ENCODE data around the gene JAKMIP1. TPM values are rescaled to one million over a fixed set of nuclear protein-coding genes. Genes with fewer than 3 reads are reported as not detected.

JAKMIP1 gene
- total RNA-seq, 1 experiment from 2014 or later: not detected

DNA sequence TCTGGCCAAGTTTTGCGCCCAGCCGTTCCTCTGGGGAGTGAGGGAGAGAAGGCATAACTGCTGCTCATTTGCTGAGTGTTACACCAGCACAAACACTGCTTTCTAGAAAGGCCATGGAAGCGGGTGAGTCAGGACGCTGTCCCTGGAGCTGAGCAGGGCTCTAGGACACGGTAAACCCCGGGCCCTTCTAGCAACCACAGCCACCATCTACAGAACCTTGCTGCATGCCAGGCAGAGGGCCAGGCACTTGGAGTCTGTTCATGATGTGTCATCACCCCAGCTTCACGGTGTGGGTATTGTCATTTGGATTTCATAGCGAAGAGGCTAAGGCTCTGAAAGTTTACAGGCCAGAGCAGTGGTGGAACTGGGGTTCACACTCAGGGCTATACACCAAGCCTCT is 150.4 kb downstream of the JAKMIP1 start:
- POLR2A ChIA-PET: no interaction called here
- Histone ChIP-seq H3K36me3 (ENCODE audit: control insufficient read depth, insufficient read depth, low read length) (no peaks in the 10 kb centered on the region), H3K9me3 (no peaks in the 10 kb centered on the region), H3K27me3 (replicated peaks; ENCODE audit: control insufficient read depth, insufficient read depth, low read length) (no peaks in the 10 kb centered on the region), H3K4me3 (ENCODE audit: low read depth, low read length) (no peak overlapping the region), H3K4me1 (no peaks in the 10 kb centered on the region)
- Mint-ChIP-seq H3K36me3 (ENCODE audit: insufficient read depth, unreplicated experiment) (no peaks in the 10 kb centered on the region), H3K27me3 (ENCODE audit: insufficient read depth, unreplicated experiment) (peaks cover 20% of the 10 kb centered on the region), H3K4me3 (ENCODE audit: unreplicated experiment) (no peak overlapping the region), H3K9me3 (ENCODE audit: unreplicated experiment) (no peaks in the 10 kb centered on the region), H3K4me1 (ENCODE audit: low read depth, unreplicated experiment) (no peaks in the 10 kb centered on the region), H3K27ac (ENCODE audit: unreplicated experiment) (no peak overlapping the region)
- intact Hi-C loops (cut with micrococcal nuclease; ENCODE audit: unreplicated experiment): no loop called here
- TF ChIP-seq, protein P1, sequence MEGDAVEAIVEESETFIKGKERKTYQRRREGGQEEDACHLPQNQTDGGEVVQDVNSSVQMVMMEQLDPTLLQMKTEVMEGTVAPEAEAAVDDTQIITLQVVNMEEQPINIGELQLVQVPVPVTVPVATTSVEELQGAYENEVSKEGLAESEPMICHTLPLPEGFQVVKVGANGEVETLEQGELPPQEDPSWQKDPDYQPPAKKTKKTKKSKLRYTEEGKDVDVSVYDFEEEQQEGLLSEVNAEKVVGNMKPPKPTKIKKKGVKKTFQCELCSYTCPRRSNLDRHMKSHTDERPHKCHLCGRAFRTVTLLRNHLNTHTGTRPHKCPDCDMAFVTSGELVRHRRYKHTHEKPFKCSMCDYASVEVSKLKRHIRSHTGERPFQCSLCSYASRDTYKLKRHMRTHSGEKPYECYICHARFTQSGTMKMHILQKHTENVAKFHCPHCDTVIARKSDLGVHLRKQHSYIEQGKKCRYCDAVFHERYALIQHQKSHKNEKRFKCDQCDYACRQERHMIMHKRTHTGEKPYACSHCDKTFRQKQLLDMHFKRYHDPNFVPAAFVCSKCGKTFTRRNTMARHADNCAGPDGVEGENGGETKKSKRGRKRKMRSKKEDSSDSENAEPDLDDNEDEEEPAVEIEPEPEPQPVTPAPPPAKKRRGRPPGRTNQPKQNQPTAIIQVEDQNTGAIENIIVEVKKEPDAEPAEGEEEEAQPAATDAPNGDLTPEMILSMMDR (IDR thresholded peaks at IDR 0.05; ENCODE audit: insufficient read depth in 1 of 2, low read depth in 1 of 2, low read length in 1 of 2, severe bottlenecking in 1 of 2, unreplicated experiment in 1 of 2): no peak
- BruUV-seq (replicated peaks): no TSS peak
- DNase-seq: no peak
- CTCF ChIA-PET: no interaction called here

DNA sequence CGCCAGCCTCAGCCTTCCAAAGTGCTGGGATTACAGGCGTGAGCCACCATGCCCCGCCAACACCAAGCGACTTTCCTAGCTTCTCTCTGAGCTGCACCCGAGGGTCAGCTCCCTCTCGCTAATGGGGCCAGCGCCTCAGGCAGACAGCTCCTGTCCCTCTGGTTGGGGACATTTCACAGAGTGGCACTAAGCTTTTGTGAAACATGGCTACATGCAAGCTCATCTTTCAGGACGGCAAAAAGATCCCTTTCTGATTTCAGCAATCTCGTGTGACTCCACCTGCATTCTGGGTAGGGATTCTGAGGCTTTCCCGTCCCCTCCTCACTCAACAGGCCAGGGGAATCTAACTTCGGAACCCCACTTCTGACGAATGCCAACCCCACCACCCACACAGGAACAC is 151.1 kb downstream of the JAKMIP1 start:
- Mint-ChIP-seq H3K27me3 (ENCODE audit: insufficient read depth, unreplicated experiment) (peaks cover 24% of the 10 kb centered on the region), H3K4me1 (ENCODE audit: low read depth, unreplicated experiment) (no peaks in the 10 kb centered on the region), H3K4me3 (ENCODE audit: unreplicated experiment) (no peak overlapping the region), H3K27ac (ENCODE audit: unreplicated experiment) (no peak overlapping the region), H3K9me3 (ENCODE audit: unreplicated experiment) (no peaks in the 10 kb centered on the region), H3K36me3 (ENCODE audit: insufficient read depth, unreplicated experiment) (no peaks in the 10 kb centered on the region)
- no peaks in the 10 kb centered on the region for H3K27me3 ChIP-seq (replicated peaks; ENCODE audit: control insufficient read depth, insufficient read depth, low read length)
- ChIA-PET CTCF (no interaction called here), POLR2A (no interaction called here)
- no TSS peak for BruUV-seq (replicated peaks)
- intact Hi-C loops (cut with micrococcal nuclease; ENCODE audit: unreplicated experiment): no loop called here
- H3K4me1 ChIP-seq: no peaks in the 10 kb centered on the region
- TF ChIP-seq, protein P1 (IDR thresholded peaks at IDR 0.05; ENCODE audit: insufficient read depth in 1 of 2, low read depth in 1 of 2, low read length in 1 of 2, severe bottlenecking in 1 of 2, unreplicated experiment in 1 of 2): no peak
- no peaks in the 10 kb centered on the region for H3K9me3 ChIP-seq
- DNase-seq: no peak
- H3K4me3 ChIP-seq (ENCODE audit: low read depth, low read length): no peak overlapping the region
- H3K36me3 ChIP-seq (ENCODE audit: control insufficient read depth, insufficient read depth, low read length): no peaks in the 10 kb centered on the region

DNA sequence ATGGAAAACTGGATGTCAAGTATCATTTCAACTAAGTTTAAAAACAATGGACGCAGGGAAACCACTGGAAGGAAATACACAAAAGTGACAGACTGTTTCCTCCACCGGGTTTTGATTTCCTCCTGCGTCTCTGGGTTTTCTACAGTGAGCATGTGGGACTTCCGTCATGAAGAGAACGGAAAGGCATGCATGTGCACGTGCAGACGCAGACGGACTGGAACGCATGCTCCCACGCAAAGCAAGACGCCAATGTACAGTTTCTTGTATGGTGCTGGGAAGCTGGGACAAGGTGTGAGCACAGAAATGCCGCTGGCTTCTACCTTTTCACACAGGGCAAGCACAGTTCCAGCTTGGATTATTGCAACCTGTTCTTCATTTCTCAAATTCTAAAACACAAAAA is 151.8 kb downstream of the JAKMIP1 start:
- Histone ChIP-seq H3K36me3 (ENCODE audit: control insufficient read depth, insufficient read depth, low read length) (no peaks in the 10 kb centered on the region), H3K9me3 (no peaks in the 10 kb centered on the region), H3K4me3 (ENCODE audit: low read depth, low read length) (no peak overlapping the region), H3K27me3 (replicated peaks; ENCODE audit: control insufficient read depth, insufficient read depth, low read length) (no peaks in the 10 kb centered on the region), H3K4me1 (no peaks in the 10 kb centered on the region)
- ChIA-PET POLR2A (no interaction called here), CTCF (no interaction called here)
- intact Hi-C loops (cut with micrococcal nuclease; ENCODE audit: unreplicated experiment): no loop called here
- Mint-ChIP-seq H3K4me1 (ENCODE audit: low read depth, unreplicated experiment) (no peaks in the 10 kb centered on the region), H3K27ac (ENCODE audit: unreplicated experiment) (no peak overlapping the region), H3K27me3 (ENCODE audit: insufficient read depth, unreplicated experiment) (peaks cover 32% of the 10 kb centered on the region), H3K9me3 (ENCODE audit: unreplicated experiment) (no peaks in the 10 kb centered on the region), H3K4me3 (ENCODE audit: unreplicated experiment) (no peak overlapping the region), H3K36me3 (ENCODE audit: insufficient read depth, unreplicated experiment) (no peaks in the 10 kb centered on the region)
- DNase-seq: no peak
- TF ChIP-seq, protein P1 (IDR thresholded peaks at IDR 0.05; ENCODE audit: insufficient read depth in 1 of 2, low read depth in 1 of 2, low read length in 1 of 2, severe bottlenecking in 1 of 2, unreplicated experiment in 1 of 2): no peak
- no TSS peak for BruUV-seq (replicated peaks)
